Psoas muscle (tissue), 8 donors: Measurements from ENCODE around the gene NFATC2IP. TPM values are rescaled to one million over a fixed set of nuclear protein-coding genes. Genes with fewer than 3 reads are reported as not detected.

Experiments used
- ATAC-seq, 4 donors: fragments of 200-7000 bp; cut with Tn5 transposase; one replicate each; pipeline ENCODE4 v1.9.1; 2020; ENCODE audit warnings: moderate library complexity in 3 of 4, mild to moderate bottlenecking in 2 of 4
- DNase-seq, 2 donors: peaks; one replicate each; pipeline ENCODE4 v3.0.0-alpha.2; 2020
- H3K27ac ChIP-seq: fragments of 200-600 bp; one replicate; pipeline ENCODE4 v1.8.0; 2022
- H3K27me3 ChIP-seq, 3 donors: fragments of 200-600 bp in 1 of 3; one replicate each; pipeline versions ENCODE4 v1.6.1 to v1.8.0; 2013 to 2022; ENCODE audit warnings: low read length in 2 of 3, mild to moderate bottlenecking in 2 of 3, moderate library complexity in 1 of 3; ENCODE audit not compliant: insufficient read depth in 3 of 3
- H3K36me3 ChIP-seq, 2 donors: fragments of 200-600 bp in 1 of 2; one replicate each; pipeline versions ENCODE4 v1.6.1 to v1.8.0; 2013 to 2022; ENCODE audit warnings: low read depth in 1 of 2, mild to moderate bottlenecking in 1 of 2, moderate library complexity in 1 of 2; ENCODE audit not compliant: insufficient read depth in 1 of 2
- H3K4me1 ChIP-seq: fragments of 200-600 bp; one replicate; pipeline ENCODE4 v1.8.0; 2022
- H3K4me3 ChIP-seq: fragments of 200-600 bp; one replicate; pipeline ENCODE4 v1.8.0; 2022; ENCODE audit warnings: mild to moderate bottlenecking
- H3K9me3 ChIP-seq: fragments of 200-600 bp; one replicate; pipeline ENCODE4 v1.8.0; 2022
- WGBS, 3 donors: extraction: QIAGEN DNeasy Blood & Tissue Kit; methylation state at CpG; one replicate each; pipeline versions ENCODE4 v1.1.6 to v1.1.7; 2013; 5-methylcytosine and 5-hydroxymethylcytosine counted together
- intact Hi-C, 2 donors: fragments of 100-400 bp; cut with DNase I; formaldehyde crosslinking; loops; one replicate each; pipeline versions ENCODE4 v1.11.0 to v1.14.2; 2022
- polyA plus RNA-seq, 3 donors: library from polyadenylated mRNA; stranded (reverse); fragments of 200-250 nt; gene quantifications; one replicate each; pipeline ENCODE4 v1.2.3, GENCODE V29; 2013
- total RNA-seq, 4 donors: library from RNA; stranded (reverse); fragmentation: NEBNext Ultra II Directional in 2 of 4; extraction: Animal tissue kit (Norgen Biotek cat#: 25700) in 2 of 4; gene quantifications; one replicate each; pipeline versions ENCODE4 v1.2.1 to v1.2.4, GENCODE V29; 2021 to 2023
- TF ChIP-seq, protein P1 (sequence below): fragments of 200-600 bp; IDR thresholded peaks from one replicate; pipeline ENCODE4 v1.8.0; 2022; ENCODE audit warnings: antibody characterized with exemption
- donor health status: healthy with polysubstance abuse.
- donor health status: DM: no; HTN: no; CAD: no; lungs with moderate emphysema.
- donor health status: Bipolar disorder and iron deficiency.
- donor health status: healthy.
- donor health status: DM: yes; HTN: yes; CAD: no.
- donor health status: DM: no; HTN: no; CAD: no.
- donor health status: DM: no; HTN: no; CAD: no.
- donor health status: DM: yes; HTN: yes; CAD: no.

The NFATC2IP gene
- total and polyA plus RNA-seq, 7 donors = 10.6 to 20.4 (median 17.6) TPM

DNA sequence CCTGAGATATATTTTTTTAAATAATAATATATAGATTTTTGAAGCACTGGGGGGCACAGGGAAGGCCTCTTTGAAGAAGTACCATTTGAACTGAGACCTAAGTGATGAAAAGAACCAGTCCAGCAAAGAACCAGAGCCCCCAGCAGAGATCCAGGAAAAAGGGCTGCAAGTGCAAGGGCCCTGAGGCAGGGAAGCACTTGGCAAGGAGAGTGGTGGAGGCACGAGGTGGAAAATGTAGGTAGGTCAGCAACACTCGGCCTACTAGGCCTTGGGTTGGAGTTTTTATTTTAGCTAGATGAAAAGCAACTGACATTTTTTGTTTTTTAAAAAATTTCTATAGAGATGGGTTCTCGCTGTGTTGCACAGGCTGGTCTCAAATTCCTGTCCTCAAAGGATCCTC, 20.5 kb upstream of the NFATC2IP start:
- Histone ChIP-seq H3K9me3 (no peaks in the 10 kb centered on the region), H3K27me3 (no peaks in the 10 kb centered on the region), H3K27ac (no peak overlapping the region), H3K4me1 (no peaks in the 10 kb centered on the region), H3K4me3 (no peak overlapping the region), H3K36me3 (no peaks in the 10 kb centered on the region)
- TF ChIP-seq, protein P1, sequence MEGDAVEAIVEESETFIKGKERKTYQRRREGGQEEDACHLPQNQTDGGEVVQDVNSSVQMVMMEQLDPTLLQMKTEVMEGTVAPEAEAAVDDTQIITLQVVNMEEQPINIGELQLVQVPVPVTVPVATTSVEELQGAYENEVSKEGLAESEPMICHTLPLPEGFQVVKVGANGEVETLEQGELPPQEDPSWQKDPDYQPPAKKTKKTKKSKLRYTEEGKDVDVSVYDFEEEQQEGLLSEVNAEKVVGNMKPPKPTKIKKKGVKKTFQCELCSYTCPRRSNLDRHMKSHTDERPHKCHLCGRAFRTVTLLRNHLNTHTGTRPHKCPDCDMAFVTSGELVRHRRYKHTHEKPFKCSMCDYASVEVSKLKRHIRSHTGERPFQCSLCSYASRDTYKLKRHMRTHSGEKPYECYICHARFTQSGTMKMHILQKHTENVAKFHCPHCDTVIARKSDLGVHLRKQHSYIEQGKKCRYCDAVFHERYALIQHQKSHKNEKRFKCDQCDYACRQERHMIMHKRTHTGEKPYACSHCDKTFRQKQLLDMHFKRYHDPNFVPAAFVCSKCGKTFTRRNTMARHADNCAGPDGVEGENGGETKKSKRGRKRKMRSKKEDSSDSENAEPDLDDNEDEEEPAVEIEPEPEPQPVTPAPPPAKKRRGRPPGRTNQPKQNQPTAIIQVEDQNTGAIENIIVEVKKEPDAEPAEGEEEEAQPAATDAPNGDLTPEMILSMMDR = no peak
- WGBS, 3 donors = 85 to 89% (median 87%) methylated on average over 3 of the region's 3 CpGs
- intact Hi-C loops = no loop called here
- DNase-seq = no peak
- ATAC-seq = no peak

DNA sequence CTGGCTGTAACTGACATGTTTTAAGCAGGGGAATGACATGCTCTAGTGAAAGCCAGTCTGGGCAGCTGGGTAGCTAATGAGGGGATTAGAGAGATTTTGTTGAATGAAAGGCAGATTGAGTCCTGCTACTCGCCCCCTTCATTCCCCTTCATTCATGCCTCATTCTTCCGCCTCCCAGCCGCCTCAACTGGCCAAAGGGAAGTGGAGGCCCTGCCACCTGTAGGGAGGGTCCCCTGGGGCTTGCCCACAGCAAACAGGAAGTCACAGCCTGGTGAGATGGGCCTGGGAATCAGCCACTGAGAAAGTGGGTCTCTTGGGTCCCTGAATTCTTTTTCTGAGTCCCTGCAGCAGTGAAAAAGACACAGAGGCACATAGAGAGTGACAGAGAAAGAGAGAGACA, 20.1 kb upstream of the NFATC2IP start:
- TF ChIP-seq, protein P1 = no peak
- intact Hi-C loops = no loop called here
- WGBS, 3 donors = 56 to 70% (median 68%) methylated on average over 3 of the region's 3 CpGs
- H3K27ac ChIP-seq = no peak overlapping the region
- no peak for DNase-seq
- no peaks in the 10 kb centered on the region for H3K27me3 ChIP-seq
- no peak for ATAC-seq
- no peak overlapping the region for H3K4me3 ChIP-seq
- no peaks in the 10 kb centered on the region for H3K36me3 ChIP-seq
- no peaks in the 10 kb centered on the region for H3K9me3 ChIP-seq
- H3K4me1 ChIP-seq = no peaks in the 10 kb centered on the region

DNA sequence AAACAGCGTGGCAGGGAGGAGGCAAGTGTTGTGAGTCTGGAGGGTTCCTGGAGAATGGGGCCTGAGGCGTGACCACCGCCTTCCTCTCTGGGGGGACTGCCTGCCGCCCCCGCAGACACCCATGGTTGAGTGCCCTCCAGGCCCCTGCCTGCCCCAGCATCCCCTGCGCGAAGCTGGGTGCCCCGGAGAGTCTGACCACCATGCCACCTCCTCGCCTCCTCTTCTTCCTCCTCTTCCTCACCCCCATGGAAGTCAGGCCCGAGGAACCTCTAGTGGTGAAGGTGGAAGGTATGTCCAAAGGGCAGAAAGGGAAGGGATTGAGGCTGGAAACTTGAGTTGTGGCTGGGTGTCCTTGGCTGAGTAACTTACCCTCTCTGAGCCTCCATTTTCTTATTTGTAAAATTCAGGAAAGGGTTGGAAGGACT, 18.9 kb upstream of the NFATC2IP start, which contains the start of gene CD19:
Gene CD19 (plus strand): TSS at position 171 of the 425 bp plus-strand sequence. CDS start 30 bp downstream, at position 201.
- DNase-seq = no peak
- Histone ChIP-seq H3K9me3 (no peaks in the 10 kb centered on the region), H3K4me1 (no peaks in the 10 kb centered on the region), H3K4me3 (no peak within 1 kb of the TSS), H3K27me3 (no peaks in the 10 kb centered on the region), H3K36me3 (no peaks in the 10 kb centered on the region), H3K27ac (no peak within 1 kb of the TSS)
- no peak for ATAC-seq
- intact Hi-C loops = no loop called here
- TF ChIP-seq, protein P1 = no peak
- WGBS, 3 donors = 93 to 97% (median 94%) methylated on average over 8 to 10 of the region's 10 CpGs

DNA sequence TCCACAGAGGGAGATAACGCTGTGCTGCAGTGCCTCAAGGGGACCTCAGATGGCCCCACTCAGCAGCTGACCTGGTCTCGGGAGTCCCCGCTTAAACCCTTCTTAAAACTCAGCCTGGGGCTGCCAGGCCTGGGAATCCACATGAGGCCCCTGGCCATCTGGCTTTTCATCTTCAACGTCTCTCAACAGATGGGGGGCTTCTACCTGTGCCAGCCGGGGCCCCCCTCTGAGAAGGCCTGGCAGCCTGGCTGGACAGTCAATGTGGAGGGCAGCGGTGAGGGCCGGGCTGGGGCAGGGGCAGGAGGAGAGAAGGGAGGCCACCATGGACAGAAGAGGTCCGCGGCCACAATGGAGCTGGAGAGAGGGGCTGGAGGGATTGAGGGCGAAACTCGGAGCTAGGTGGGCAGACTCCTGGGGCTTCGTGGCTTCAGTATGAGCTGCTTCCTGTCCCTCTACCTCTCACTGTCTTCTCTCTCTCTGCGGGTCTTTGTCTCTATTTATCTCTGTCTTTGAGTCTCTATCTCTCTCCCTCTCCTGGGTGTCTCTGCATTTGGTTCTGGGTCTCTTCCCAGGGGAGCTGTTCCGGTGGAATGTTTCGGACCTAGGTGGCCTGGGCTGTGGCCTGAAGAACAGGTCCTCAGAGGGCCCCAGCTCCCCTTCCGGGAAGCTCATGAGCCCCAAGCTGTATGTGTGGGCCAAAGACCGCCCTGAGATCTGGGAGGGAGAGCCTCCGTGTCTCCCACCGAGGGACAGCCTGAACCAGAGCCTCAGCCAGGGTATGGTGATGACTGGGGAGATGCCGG, 18.2 kb upstream of the NFATC2IP start:
- Histone ChIP-seq H3K4me1 (no peaks in the 10 kb centered on the region), H3K9me3 (no peaks in the 10 kb centered on the region), H3K4me3 (no peak overlapping the region), H3K36me3 (no peaks in the 10 kb centered on the region), H3K27ac (no peak overlapping the region), H3K27me3 (no peaks in the 10 kb centered on the region)
- ATAC-seq = no peak
- DNase-seq = no peak
- TF ChIP-seq, protein P1 = no peak
- intact Hi-C loops = no loop called here
- WGBS, 3 donors = 73 to 79% (median 79%) methylated on average over 20 of the region's 20 CpGs
